DND-41 (cell line): ENCODE data around the gene FAIM.

ENCODE experiments used
- CTCF ChIP-seq: IDR thresholded peaks from 2 replicates; pipeline ENCODE4 v1.5.1; 2012; ENCODE audit warnings: borderline replicate concordance, low read length, moderate library complexity, mild to moderate bottlenecking; ENCODE audit not compliant: poor library complexity, severe bottlenecking; ENCODE audit errors: extremely low read depth
- EZH2 ChIP-seq: IDR thresholded peaks from 3 replicates; pipeline ENCODE4 v1.6.1; 2012; ENCODE audit warnings: borderline replicate concordance, low read depth, mild to moderate bottlenecking, moderate library complexity, low read length, inconsistent platforms; ENCODE audit not compliant: severe bottlenecking

DNA sequence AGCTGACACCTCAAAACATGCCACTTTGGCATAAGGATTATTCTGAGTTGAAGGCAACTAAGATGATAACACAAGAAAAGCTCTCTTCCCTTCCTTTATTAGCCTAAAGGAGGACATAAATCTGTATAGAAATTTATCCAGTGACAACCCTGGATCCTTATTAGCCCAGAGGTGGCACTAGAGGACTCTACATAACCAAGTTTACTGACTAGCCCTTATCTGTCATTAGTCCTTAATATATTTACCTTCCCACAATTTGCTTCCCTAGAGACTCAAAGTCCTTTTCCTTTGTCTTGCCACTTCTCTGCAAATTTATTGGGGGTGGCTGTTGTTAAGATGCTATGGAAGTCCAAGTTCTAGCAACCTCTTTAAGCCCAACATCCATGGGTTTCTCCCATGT, 41.2 kb upstream of the FAIM start:
- TF ChIP-seq CTCF (peak; percentile 24), EZH2 (no peak)
